HepG2 (cell line): ENCODE results near the gene MCF2L. TPM values are rescaled to one million over a fixed set of nuclear protein-coding genes. Genes with fewer than 3 reads are reported as not detected.
A peak's percentile ranks its signal among the peaks of the same experiment; 100 is the strongest.

Experiments
- ATAD3A ChIP-seq: sonication (generic); formaldehyde crosslinking; IDR thresholded peaks from 2 replicates; pipeline ENCODE4 v1.4.0; 2020; ENCODE audit warnings: missing genetic modification reagents
- ATM ChIP-seq: fragments of 450-650 bp; IDR thresholded peaks from 2 replicates; pipeline ENCODE4 v1.7.1; 2017; ENCODE audit warnings: mild to moderate bottlenecking, borderline replicate concordance
- HDAC1 ChIP-seq: sonication (generic); formaldehyde crosslinking; IDR thresholded peaks from 2 replicates; pipeline ENCODE4 v1.5.1; 2020; ENCODE audit warnings: mild to moderate bottlenecking, missing genetic modification reagents
- PTBP1 ChIP-seq: fragments of 200-400 bp; formaldehyde crosslinking; IDR thresholded peaks from 2 replicates; pipeline ENCODE4 v1.6.1; 2018; ENCODE audit warnings: low read length, low read depth; ENCODE audit not compliant: poor library complexity, severe bottlenecking
- SALL2 ChIP-seq: sonication (generic); formaldehyde crosslinking; IDR thresholded peaks from 2 replicates; pipeline ENCODE4 v1.8.1; 2023; ENCODE audit warnings: mild to moderate bottlenecking, missing genetic modification reagents, inconsistent platforms
- SIN3A ChIP-seq: IDR thresholded peaks from 2 replicates; pipeline ENCODE4 v1.6.1; 2011; ENCODE audit warnings: low read depth, mild to moderate bottlenecking, control low read depth, low read length, borderline replicate concordance
- SIX4 ChIP-seq: sonication (generic); formaldehyde crosslinking; IDR thresholded peaks from 2 replicates; pipeline ENCODE4 v1.4.0; 2020; ENCODE audit warnings: missing genetic modification reagents
- SMARCE1 ChIP-seq: fragments of 450-650 bp; IDR thresholded peaks from 2 replicates; pipeline ENCODE4 v1.6.1; 2017; ENCODE audit warnings: borderline replicate concordance
- SNAI1 ChIP-seq: sonication (generic); formaldehyde crosslinking; IDR thresholded peaks from 2 replicates; pipeline ENCODE4 v1.5.0; 2020; ENCODE audit warnings: mild to moderate bottlenecking, missing genetic modification reagents, borderline replicate concordance
- THYN1 ChIP-seq: sonication (generic); formaldehyde crosslinking; IDR thresholded peaks from 2 replicates; pipeline ENCODE4 v1.8.1; 2023; ENCODE audit warnings: low read depth, mild to moderate bottlenecking, moderate library complexity, missing genetic modification reagents, borderline replicate concordance
- polyA plus RNA-seq, 8 experiments: library from polyadenylated mRNA; depleted of rRNA in 3 of 8; stranded (reverse) in 7 of 8; unstranded in 1 of 8; fragments of >200 nt; fragmentation: Illumina TruSeq in 4 of 8; extraction: Trizol in 4 of 8; gene quantifications; 2 replicates each; pipeline versions ENCODE4 v1.2.1 to v1.2.3, GENCODE V29; 2011 to 2016; ENCODE audit warnings: low read depth in 4 of 8, missing spikeins in 1 of 8, mixed read lengths in 1 of 8; ENCODE audit not compliant: insufficient read depth in 1 of 8
- total RNA-seq, 5 experiments: library from RNA; depleted of rRNA; stranded (reverse); fragments of >200 nt; fragmentation: Illumina TruSeq; extraction: Trizol; gene quantifications; 2 replicates each; pipeline ENCODE4 v1.2.3, GENCODE V29; 2016; ENCODE audit warnings: low read depth in 1 of 5
- TF ChIP-seq, protein P1 (sequence below): sonication (generic); formaldehyde crosslinking; IDR thresholded peaks from 2 replicates; pipeline ENCODE4 v1.5.1; 2020; ENCODE audit warnings: mild to moderate bottlenecking, missing genetic modification reagents, moderate library complexity
- TF ChIP-seq, protein P2 (sequence below): IDR thresholded peaks from 2 replicates; pipeline ENCODE4 v1.6.1; 2016; ENCODE audit warnings: control low read depth
- TF ChIP-seq, protein P3 (sequence below): sonication (generic); formaldehyde crosslinking; IDR thresholded peaks from 2 replicates; pipeline ENCODE4 v1.4.0; 2020; ENCODE audit warnings: mild to moderate bottlenecking, missing genetic modification reagents
- TF ChIP-seq, protein P4 (sequence below): sonication (generic); formaldehyde crosslinking; IDR thresholded peaks from 2 replicates; pipeline ENCODE4 v1.8.0; 2022; ENCODE audit warnings: mild to moderate bottlenecking, missing genetic modification reagents, moderate library complexity
- TF ChIP-seq, protein P5 (sequence below), 2 experiments: fragments of 450-650 bp in 1 of 2; sonication (generic) in 1 of 2; formaldehyde crosslinking; IDR thresholded peaks; 2 replicates each; pipeline versions ENCODE4 v1.5.0 to v1.8.0; 2020 to 2022; ENCODE audit warnings: mild to moderate bottlenecking in 1 of 2, missing genetic modification reagents in 1 of 2
- TF ChIP-seq, protein P6 (sequence below): sonication (generic); formaldehyde crosslinking; IDR thresholded peaks from 2 replicates; pipeline ENCODE4 v1.9.0; 2021; ENCODE audit warnings: mild to moderate bottlenecking, missing genetic modification reagents

Gene MCF2L
- total and polyA plus RNA-seq, 2 of the 13 experiments (the other 11 are each of a cell fraction or from before 2014, with no cell fraction given), result 19.4 to 28.4 TPM

DNA sequence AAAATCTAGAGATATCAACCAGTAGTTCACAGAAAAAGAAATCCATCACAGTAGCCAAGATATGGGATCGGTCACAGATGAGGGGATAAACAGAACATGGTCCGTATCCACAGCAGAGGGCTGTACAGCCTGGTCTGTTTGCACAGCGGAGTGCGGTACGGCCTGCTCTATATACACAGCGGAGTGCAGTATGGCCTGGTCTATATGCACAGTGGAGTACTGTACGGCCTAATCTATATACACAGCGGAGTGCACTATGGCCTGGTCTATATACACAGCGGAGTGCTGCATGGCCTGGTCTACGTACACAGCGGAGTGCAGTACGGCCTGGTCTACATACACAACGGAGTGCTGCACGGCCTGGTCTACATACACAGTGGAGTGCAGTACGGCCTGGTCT lies 43.0 kb upstream of the MCF2L start (continued):
- TF ChIP-seq, protein P1, sequence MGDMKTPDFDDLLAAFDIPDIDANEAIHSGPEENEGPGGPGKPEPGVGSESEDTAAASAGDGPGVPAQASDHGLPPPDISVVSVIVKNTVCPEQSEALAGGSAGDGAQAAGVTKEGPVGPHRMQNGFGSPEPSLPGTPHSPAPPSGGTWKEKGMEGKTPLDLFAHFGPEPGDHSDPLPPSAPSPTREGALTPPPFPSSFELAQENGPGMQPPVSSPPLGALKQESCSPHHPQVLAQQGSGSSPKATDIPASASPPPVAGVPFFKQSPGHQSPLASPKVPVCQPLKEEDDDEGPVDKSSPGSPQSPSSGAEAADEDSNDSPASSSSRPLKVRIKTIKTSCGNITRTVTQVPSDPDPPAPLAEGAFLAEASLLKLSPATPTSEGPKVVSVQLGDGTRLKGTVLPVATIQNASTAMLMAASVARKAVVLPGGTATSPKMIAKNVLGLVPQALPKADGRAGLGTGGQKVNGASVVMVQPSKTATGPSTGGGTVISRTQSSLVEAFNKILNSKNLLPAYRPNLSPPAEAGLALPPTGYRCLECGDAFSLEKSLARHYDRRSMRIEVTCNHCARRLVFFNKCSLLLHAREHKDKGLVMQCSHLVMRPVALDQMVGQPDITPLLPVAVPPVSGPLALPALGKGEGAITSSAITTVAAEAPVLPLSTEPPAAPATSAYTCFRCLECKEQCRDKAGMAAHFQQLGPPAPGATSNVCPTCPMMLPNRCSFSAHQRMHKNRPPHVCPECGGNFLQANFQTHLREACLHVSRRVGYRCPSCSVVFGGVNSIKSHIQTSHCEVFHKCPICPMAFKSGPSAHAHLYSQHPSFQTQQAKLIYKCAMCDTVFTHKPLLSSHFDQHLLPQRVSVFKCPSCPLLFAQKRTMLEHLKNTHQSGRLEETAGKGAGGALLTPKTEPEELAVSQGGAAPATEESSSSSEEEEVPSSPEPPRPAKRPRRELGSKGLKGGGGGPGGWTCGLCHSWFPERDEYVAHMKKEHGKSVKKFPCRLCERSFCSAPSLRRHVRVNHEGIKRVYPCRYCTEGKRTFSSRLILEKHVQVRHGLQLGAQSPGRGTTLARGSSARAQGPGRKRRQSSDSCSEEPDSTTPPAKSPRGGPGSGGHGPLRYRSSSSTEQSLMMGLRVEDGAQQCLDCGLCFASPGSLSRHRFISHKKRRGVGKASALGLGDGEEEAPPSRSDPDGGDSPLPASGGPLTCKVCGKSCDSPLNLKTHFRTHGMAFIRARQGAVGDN (CRISPR knock-in tag), result peak; percentile 38; the same call in 1 of the 2 replicates
- TF ChIP-seq THYN1 (CRISPR knock-in tag) (no peak), SALL2 (no peak), SMARCE1 (0 out of 2 replicates have a peak, but pooled peaks have one; percentile 43), PTBP1 (no peak), HDAC1 (0 out of 2 replicates have a peak, but pooled peaks have one; percentile 24), SIX4 (CRISPR knock-in tag) (no peak), ATM (no peak), SNAI1 (no peak), ATAD3A (no peak), SIN3A (no peak)
- TF ChIP-seq, protein P2, sequence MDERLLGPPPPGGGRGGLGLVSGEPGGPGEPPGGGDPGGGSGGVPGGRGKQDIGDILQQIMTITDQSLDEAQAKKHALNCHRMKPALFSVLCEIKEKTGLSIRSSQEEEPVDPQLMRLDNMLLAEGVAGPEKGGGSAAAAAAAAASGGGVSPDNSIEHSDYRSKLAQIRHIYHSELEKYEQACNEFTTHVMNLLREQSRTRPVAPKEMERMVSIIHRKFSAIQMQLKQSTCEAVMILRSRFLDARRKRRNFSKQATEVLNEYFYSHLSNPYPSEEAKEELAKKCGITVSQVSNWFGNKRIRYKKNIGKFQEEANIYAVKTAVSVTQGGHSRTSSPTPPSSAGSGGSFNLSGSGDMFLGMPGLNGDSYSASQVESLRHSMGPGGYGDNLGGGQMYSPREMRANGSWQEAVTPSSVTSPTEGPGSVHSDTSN (CRISPR knock-in tag), result no peak
- TF ChIP-seq, protein P3, sequence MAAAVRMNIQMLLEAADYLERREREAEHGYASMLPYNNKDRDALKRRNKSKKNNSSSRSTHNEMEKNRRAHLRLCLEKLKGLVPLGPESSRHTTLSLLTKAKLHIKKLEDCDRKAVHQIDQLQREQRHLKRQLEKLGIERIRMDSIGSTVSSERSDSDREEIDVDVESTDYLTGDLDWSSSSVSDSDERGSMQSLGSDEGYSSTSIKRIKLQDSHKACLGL, result no peak
- TF ChIP-seq, protein P4, sequence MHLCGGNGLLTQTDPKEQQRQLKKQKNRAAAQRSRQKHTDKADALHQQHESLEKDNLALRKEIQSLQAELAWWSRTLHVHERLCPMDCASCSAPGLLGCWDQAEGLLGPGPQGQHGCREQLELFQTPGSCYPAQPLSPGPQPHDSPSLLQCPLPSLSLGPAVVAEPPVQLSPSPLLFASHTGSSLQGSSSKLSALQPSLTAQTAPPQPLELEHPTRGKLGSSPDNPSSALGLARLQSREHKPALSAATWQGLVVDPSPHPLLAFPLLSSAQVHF (CRISPR knock-in tag), result no peak
- TF ChIP-seq, protein P5, sequence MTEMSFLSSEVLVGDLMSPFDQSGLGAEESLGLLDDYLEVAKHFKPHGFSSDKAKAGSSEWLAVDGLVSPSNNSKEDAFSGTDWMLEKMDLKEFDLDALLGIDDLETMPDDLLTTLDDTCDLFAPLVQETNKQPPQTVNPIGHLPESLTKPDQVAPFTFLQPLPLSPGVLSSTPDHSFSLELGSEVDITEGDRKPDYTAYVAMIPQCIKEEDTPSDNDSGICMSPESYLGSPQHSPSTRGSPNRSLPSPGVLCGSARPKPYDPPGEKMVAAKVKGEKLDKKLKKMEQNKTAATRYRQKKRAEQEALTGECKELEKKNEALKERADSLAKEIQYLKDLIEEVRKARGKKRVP (CRISPR knock-in tag; IDR thresholded peaks at IDR 0.05), result no peak
- TF ChIP-seq, protein P6, sequence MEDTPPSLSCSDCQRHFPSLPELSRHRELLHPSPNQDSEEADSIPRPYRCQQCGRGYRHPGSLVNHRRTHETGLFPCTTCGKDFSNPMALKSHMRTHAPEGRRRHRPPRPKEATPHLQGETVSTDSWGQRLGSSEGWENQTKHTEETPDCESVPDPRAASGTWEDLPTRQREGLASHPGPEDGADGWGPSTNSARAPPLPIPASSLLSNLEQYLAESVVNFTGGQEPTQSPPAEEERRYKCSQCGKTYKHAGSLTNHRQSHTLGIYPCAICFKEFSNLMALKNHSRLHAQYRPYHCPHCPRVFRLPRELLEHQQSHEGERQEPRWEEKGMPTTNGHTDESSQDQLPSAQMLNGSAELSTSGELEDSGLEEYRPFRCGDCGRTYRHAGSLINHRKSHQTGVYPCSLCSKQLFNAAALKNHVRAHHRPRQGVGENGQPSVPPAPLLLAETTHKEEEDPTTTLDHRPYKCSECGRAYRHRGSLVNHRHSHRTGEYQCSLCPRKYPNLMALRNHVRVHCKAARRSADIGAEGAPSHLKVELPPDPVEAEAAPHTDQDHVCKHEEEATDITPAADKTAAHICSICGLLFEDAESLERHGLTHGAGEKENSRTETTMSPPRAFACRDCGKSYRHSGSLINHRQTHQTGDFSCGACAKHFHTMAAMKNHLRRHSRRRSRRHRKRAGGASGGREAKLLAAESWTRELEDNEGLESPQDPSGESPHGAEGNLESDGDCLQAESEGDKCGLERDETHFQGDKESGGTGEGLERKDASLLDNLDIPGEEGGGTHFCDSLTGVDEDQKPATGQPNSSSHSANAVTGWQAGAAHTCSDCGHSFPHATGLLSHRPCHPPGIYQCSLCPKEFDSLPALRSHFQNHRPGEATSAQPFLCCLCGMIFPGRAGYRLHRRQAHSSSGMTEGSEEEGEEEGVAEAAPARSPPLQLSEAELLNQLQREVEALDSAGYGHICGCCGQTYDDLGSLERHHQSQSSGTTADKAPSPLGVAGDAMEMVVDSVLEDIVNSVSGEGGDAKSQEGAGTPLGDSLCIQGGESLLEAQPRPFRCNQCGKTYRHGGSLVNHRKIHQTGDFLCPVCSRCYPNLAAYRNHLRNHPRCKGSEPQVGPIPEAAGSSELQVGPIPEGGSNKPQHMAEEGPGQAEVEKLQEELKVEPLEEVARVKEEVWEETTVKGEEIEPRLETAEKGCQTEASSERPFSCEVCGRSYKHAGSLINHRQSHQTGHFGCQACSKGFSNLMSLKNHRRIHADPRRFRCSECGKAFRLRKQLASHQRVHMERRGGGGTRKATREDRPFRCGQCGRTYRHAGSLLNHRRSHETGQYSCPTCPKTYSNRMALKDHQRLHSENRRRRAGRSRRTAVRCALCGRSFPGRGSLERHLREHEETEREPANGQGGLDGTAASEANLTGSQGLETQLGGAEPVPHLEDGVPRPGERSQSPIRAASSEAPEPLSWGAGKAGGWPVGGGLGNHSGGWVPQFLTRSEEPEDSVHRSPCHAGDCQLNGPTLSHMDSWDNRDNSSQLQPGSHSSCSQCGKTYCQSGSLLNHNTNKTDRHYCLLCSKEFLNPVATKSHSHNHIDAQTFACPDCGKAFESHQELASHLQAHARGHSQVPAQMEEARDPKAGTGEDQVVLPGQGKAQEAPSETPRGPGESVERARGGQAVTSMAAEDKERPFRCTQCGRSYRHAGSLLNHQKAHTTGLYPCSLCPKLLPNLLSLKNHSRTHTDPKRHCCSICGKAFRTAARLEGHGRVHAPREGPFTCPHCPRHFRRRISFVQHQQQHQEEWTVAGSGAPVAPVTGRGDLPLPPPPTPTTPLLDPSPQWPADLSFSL (CRISPR knock-in tag), result 0 out of 2 replicates have a peak, but pooled peaks have one; percentile 27
